ENCODE measurements around the gene TTL.
A peak's percentile ranks its signal among the peaks of the same experiment; 100 is the strongest.
"Not testable (repeated sequence)": the region's sequence is repeated elsewhere in the genome, so short reads cannot be mapped to it uniquely, and the experiment has no call there.

Gene TTL

DNA sequence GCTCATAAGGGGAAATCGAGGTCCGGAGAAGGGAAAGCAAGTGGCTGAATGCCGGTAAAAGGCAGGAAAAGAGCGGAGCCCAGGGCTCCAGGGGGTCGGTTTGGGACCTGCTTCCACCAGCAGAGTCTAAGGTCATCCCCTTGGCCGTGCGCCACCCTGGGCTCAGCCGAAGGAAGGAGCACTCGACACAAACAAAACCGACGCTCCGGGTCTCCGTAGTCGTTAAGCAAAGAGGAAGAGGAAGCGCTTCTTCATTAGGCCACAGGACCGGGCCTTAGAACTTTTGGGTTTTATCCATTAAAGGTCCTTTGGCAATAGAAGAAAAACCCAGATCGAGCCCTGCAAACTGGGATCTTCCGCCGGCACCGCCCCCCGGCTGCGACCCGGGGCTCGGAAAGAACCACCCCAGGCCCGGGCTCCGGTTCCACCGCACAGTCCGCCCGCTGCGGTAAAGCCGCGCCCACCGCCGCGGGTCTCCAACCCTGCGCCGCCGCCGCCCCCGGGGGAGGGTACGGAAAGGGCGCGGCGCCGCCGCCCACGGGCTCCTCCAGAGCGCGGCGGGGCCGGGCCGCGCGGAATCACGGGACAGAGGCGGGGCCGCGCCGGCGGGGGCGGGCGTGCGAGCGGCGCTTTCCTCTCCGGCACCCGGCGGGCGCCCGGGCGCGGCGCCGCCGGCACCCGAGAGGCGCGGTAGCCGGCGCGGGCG is at the start of gene TTL:
TSS of gene TTL (plus strand) at position 629 of the 706 bp plus-strand sequence. CDS start 189 bp downstream, outside the sequence.
- peak; percentile 91 for DNase-seq (ENCODE audit: low spot score)

DNA sequence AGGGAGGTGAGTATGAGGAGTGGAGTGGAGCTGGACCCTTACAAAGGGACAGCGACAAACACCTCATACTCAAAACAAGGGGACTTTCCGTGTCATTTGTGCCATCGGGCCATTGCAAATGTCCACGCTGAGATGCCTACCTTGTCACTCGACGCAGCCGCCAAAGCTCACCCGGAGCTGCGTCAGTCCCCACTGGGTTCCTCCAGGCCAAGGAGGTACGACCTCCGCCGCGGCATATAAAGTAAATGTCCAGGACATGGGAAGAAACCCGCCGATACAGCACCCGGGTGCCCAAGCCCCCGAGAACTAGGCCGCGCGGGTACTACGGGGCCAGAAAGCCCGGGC is 49.6 kb upstream of the TTL start:
- not testable (repeated sequence) for DNase-seq (ENCODE audit: low spot score)

DNA sequence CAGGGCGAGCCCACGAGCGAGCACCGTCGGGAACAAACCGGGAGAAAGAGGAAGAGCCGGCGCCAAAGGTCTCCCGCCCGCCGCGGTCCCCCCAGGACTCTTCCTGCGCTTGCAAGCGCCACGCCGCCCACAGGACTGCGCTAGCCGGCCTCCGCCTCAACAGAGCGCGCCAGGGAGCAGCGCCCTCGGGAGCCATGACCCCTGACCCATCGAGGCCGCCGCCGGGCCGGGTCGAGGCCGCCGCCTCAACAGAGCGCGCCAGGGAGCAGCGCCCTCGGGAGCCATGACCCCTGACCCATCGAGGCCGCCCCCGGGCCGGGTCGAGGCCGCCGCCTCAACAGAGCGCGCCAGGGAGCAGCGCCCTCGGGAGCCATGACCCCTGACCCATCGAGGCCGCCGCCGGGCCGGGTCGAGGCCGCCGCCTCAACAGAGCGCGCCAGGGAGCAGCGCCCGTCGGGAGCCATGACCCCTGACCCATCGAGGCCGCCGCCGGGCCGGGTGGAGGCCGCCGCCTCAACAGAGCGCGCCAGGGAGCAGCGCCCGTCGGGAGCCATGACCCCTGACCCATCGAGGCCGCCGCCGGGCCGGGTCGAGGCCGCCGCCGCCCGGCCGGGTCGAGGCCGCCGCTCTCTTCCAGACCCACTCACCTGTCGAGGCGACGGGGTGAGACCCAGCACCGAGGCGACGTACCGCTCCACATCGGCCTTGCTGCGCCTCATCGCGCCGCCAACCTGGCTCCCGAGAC is 49.0 kb upstream of the TTL start:
- DNase-seq (ENCODE audit: low spot score) = not testable (repeated sequence)

DNA sequence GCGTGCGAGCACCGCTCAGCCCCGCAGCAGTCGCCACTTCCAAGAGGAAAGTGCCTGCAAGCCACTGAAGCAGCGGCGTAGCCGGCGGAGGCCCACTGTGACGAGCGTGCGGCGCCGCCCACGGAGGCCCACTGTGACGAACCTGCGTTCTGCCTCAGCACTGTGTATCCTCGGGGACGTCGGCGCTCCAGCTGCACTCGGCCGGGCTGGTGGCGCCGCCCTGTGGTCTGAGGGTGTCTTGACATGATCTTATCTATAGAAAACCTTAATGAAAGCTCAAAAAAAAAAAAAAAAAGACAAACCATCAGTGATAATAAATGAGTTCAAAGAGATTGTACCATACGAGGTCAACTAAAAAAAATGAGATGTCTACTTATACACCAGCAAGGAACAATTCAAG is 48.5 kb upstream of the TTL start, which contains the start of gene RGPD8:
TSS of gene RGPD8 (minus strand) at position 166 of the 400 bp plus-strand sequence. CDS start 192 bp downstream, outside the sequence.
- DNase-seq (ENCODE audit: low spot score) = peak; percentile 66

DNA sequence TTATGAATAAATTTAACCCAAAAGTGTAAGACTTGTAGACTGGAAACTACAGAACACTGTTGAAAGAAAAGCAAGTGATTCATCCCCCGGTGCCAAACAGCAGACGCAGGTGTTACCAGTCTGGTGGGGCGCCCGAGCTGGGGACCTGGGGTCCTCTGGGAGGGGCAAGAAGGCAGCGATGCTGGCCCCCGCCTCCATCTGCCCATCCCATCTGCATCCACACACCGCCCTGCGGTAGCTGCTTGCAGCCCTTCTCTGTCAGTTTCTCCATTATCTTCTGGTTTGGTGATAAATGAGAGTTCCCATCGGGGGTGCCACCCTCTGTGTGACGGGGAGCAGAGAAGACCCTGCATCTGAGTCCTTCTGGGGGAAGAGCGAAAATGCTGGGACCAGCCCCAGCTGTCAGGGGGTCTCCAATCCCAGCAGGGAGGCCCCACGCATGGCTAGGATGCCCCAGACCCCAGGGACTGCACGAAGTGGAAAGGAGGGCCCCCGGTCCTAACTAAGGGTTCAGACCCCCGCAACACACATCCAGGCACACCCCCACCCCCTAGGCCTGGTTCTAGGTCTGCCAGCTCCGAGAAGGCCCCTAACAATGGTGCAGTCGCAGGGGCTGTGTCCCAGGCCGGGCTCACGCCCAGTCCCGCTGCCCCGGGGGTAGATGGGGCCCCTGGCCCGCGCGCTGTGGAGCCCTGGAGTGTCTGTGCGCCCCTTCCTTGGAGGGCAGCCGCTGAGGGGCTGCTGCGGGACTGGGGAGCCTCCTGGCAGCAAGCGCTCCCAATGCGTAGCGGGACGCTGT is 47.8 kb upstream of the TTL start:
- DNase-seq (ENCODE audit: low spot score) = no peak

DNA sequence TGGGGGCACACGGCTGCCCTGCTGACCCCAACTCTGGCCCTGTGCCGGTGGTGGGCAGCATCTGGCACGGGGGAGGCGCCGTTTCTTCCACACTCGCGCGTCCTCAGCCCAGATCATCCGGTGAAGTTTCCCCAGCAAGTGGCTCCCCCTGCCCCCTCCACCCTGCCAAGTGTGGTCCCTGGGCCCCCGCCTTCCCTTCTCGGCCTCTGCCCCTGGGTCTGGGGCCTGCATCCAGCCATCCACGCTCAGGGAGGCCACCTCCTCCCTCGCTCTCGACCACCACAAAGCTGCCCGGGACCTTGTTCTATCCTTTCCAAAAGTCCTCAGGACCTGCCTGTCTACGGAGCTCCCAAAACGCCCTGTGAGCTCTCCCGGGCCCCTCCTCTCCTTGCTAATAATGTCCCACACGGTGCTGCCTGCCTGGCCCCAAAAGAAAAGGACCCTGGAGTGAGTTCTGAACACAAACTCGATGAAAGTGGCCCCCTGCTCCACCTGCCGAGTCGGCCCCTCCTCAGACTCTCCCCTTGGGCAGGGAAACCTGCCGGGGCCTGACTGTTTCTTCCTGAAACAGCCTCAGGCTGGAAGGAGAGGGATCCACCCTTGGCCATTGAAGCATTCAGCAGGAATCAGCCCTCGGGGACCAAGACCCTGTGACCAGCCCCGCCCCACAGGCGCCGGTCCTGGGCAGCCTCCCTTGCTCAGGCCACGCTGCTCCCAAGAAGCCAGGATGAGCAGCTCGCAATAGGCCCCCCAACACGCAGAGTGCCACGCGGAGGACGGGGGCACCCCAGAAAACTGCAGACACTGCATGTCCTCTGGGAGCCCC is 46.9 kb upstream of the TTL start:
- not testable (repeated sequence) for DNase-seq (ENCODE audit: low spot score)

DNA sequence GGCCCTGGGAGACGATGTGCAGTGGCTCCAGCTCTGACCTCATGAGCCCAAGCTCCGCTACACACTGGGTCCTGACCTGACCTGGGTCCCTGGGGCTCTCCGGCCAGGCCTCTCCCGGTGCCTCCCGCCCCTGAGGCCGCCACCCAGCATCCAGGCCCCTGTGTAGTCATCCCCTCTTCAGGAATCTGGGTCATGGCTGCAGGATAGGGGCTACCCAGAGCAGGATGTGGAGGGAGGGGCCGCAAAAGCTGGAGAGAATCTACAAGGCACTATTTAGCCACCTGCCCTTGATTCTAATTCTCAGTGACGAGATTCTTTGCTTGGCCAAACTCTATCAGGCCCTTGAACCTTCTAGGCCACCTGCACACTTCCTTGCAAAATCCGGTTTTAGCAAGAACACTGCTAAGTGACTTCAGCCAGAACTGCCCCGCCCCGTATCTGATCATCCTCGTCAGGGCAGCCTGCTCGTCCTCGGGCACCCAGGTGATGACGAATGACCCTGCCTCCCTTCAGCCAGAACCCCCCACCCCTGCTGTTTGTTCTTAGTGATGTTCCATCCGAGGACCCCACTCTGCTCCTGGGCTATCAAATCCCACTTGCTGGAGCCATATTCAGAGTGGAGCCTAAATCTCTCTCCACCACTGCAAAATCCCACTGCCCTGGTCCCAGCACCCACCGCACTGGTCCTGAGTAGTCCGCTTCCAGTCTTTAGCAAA is 46.1 kb upstream of the TTL start:
- DNase-seq (ENCODE audit: low spot score) = not testable (repeated sequence)

DNA sequence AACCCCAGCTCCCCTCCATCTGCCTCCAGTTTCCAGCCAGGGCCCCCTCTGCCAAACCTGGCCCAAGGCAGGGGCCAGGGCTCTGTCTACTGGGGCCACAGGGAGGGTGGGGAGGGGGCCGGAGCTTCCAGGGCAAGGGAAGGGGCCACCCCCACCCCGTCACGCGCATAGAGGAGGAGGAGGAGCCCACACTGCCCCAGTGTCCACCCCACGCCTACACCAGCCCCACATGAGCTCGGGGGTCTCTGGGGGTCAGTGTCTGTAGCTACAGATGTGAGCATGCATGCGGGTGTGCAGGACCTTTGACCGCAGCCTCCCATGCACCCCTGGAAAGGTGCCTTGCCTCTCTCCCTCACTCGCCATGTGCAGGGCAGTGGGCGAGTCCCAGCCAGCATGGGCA is 45.0 kb upstream of the TTL start:
- not testable (repeated sequence) for DNase-seq (ENCODE audit: low spot score)

DNA sequence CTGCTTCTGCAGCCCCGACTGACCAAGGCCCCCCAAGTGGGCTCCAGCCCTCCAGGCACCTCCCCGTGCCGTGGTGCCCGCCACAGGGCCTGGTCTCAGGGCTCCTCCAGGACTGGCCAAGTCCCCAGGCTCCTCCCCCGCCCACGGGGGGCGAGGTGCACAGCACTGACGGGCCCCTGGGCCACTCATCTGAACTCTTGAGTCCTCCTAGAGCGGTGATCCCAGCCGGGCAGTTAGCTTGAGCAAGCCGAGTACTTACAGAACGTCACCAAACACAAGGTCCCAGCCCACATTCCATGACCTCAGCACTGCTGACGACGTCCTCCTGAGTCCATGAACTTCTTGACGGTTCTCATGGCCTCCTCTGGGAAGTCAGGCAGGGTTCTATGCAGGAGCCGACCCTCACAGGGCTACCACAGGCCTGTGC is 44.5 kb upstream of the TTL start:
- not testable (repeated sequence) for DNase-seq (ENCODE audit: low spot score)

DNA sequence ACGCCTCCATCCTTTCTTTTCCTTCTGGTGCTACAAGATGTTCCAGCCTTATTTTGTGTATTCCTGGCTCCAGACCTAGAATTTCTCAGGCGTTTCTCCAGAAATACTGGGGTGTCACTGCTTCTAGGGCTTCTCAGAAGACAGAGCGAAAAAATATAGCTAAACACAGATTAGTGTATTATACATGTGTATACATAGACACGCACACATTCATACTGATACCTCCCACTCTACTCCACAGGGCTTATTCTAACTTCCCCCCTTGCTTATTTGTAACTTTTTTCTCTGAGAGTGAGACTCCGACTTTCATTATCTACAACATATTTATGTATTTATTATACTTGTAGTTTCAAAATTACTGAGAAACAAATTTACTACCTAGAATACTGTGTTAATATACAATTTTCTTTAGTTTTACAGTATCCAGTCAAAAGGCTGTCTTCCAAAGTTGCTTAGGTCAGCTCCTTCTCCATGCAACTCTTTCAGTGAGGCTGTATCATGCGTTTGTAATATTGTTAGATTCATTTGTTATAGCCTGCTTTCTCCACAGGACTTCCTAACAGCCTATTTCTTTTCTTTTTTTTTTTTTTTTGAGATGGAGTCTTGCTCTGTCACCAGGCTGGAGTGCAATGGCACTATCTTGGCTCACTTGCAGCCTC is 43.2 kb upstream of the TTL start:
- DNase-seq (ENCODE audit: low spot score) = not testable (repeated sequence)

DNA sequence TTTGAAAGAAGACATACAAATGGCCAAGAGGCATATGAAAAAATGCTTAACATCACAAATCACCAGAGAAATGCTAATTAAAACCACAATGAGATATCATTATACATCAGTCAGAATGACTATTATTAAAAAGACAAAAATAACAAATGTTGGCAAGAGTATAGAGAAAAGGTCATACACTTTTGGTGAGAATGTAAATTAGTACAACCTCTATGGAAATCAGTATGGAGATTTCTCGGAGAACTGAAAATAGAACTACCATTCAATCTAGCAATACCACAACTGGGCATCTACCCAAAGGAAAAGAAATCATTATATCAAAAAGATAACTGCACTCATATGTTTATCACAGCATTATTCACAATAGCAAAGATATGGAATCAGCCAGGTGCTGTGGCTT is 37.7 kb upstream of the TTL start:
- not testable (repeated sequence) for DNase-seq (ENCODE audit: low spot score)

DNA sequence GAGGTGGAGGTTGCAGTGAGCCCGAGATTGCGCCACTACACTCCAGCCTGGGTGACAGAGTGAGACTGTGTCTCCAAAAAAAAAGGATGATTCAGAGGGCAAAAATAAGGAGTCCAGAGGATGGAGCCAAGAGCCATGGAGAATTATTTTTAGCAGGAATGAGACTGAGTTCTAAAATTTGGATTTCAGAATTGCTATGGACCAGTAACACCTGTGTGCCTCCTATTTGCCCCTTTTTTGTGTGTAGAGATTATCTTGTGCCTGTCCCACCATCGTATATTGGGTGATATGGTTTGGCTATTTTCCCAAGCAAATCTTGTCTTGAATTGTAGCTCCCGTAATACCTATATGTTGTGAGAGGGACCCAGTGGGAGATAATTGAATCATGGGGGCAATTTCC is 32.1 kb upstream of the TTL start:
- no peak for DNase-seq (ENCODE audit: low spot score)

DNA sequence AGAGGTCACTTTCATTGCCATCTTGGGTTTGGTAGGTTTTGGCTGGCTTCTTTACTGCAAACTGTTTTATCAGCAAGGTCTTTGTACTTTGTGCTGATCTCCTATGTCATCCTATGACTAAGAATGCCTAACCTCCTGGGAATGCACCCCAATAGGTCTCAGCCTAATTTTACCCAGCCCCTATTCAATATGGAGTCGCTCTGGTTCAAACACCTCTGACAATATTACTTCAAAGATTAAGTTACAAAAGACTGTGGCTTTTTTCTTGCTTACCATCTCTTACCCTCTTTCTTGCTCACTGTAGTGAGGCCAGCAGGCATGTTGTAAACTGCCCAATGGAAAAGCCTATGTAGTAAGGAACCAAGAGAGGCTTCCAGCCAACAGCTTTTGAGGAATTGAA is 30.6 kb upstream of the TTL start:
- DNase-seq (ENCODE audit: low spot score) = no peak

DNA sequence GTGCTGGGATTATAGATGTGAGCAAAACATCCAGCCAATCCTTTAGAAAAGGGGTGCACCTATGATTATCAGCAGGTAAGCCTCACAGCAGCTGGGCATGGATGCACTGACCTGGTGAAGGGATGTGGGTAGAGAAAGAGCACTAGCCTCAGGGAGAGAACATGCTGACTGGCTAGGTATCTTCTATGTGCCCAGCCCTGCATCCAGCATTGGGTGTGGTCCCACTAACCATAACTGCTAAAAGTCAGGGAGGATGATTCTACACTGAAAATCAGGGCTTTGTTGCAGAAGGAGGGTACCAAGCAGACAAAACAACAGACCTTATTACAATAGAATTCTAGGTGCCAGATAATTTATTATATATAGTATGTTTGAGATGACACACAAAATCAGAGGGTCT is 27.4 kb upstream of the TTL start:
- no peak for DNase-seq (ENCODE audit: low spot score)

DNA sequence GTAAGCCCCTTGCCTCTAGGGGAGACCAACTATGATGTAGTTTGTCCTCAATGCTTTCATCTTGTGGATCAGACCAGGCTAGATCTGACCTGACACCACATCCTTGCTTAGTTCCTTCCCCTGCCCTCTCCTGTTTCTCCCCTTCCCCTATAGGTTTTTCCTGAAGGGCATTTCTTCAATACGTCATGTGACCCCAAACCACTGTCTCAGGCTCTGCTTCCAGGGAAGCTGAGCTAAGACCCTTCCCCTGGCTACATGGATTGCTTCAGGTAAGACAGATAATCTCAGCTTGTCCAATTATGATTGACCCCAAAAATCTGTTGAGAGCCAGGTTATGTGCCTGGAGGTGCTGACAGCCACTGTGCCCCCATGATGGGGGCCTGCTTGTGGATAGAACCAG is 22.6 kb upstream of the TTL start:
- no peak for DNase-seq (ENCODE audit: low spot score)

DNA sequence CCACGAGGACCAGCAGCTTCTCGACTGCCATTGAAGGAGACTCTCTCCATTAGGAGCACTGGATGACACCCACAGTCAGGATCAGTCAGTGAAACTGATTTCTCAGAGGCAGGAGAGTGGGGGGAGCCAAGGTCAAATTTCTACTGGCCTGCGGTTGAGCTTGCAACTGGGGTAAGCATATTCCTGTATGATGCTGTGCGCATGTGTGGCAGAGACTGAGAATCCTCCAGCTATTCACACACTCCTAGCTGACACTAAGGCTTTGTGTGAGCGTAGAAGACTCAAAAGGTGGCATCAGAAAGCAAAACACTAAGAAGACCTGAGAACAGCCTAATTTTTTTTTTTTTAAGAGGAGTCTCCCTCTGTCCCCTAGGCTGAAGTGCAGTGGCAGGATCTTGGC is 19.8 kb upstream of the TTL start:
- DNase-seq (ENCODE audit: low spot score) = no peak

DNA sequence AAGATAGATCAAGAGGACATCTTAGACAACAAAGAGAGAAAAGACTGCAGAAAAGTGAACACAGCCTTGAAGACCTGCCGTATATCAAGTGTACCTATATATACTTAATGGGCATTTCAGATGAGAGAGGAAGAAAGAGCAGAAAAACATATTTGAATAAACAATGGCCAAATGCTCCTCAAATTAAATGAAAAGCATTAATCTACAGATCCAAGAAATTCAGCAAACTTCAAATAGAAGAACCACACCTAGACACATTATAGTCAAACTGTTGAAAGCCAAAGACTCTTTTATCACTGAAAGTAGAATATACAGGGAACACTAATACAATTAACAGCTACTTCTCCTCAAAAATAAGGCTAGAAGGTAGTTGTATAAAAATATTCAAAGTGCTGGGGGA is 18.7 kb upstream of the TTL start:
- DNase-seq (ENCODE audit: low spot score) = no peak

DNA sequence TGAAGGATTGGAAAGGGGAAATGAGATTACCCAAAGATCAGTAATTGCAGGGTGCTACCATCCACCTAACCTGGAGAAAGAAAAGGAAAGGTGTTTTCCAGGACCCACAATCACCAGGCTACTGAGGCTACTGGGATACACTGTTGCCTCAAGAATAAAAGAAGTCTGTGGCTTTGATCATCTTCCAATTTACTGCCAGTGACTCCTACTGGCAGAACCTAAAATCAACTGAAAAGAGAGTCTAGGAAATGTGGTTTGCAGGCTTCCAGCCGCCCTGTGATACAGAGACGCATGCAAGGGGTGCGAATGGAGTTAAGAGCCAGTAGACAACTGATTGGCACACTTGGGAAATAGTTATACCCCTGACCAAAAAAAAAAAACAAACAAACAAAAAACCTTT is 16.6 kb upstream of the TTL start:
- peak; percentile 29 for DNase-seq (ENCODE audit: low spot score)

DNA sequence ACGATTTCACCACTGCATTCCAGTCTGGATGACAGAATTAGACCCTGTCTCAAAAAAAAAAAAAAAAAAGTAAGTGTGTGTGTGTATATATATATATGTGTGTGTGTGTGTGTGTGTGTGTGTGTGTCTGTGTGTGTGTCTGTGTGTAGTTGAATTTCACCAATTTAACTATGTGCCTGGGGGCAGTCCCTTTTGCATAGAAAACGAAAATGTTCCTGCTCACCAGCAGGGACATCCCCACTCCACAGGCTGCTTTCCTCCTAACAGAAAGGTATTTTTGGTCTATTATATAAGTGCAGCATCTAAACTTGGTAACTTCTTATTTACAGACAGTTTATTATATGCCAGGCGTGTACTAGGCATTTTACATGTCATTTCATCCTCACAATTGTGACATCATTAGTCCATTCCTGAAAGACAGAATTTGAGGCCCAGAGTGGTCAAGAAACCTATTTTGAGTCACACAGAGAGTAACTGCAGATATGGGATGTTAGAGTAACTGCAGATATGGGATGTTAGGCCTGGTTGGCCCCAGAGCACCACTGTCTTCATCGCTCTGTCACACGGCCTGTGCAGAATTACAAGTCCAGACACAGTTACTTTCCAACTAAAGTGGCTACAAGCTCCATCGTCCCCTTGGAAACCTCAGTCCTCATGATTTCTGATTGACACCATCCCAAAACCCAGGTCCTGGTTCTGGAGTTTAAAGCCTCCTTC is 9.3 kb upstream of the TTL start:
- DNase-seq (ENCODE audit: low spot score) = no peak

Measured in AG08396 (cell line).